Measurements from ENCODE around the gene WBP11.
"Not testable (repeated sequence)": the region's sequence is repeated elsewhere in the genome, so short reads cannot be mapped to it uniquely, and the experiment has no call there.

The WBP11 gene

DNA sequence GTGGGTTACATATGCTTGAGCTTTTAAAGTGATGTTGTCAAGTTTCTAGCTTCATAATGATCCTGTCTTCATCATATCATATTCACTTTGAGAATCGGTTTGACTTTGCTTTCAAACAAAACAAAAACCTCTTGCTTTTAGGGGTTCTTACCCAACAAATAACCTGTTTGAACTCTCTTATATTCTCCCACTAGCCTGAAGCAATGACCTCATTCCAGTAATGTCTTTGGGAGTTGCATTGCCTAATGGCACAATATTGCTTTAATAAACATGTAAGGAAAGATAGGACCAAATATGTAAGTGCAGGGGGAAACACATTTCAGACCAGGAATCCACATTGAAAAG lies 27.7 kb downstream of the WBP11 start:
- no peak for DNase-seq
- in situ Hi-C loops (cut with MboI; ENCODE audit: low pct_unique_long_range_greater_than_20kb, low sequenced_read_pairs): no loop called here

DNA sequence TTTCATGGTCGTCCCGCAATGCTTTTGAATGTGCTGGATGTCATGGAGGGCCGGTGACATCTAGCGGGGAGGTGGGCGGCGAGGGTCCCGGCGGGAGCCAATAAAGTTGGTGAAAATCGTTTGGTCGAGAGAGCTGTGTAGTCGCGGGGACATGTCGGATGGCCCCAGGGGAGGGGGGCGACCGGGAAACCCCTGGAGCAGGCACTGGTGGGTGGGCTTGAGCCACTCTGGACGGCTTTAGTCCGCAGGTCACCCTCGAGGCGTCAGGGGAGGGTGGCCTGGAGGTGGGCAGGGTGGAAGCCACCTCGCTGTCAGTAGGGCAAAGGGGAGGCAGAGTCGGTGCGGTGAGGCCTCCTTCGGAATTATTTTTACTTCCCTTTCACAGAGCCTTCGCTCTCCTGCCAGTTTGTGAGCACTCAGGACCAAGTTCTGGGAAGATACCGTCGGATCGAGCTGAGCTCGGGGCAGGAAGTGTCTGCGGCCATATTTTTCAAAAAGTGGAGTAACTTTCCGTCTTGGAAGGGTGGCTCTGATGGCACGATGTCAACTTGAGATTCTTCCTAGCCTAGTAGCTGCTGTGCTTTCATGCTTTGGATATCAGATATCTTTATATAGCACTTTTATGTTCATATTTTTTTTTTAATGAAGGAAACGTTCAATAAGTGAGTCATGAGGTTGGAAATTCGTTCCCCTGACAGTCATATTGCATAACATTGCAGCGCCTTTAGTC lies 28.2 kb downstream of the WBP11 start:
- peak; percentile 70 for DNase-seq
- in situ Hi-C loops (cut with MboI; ENCODE audit: low pct_unique_long_range_greater_than_20kb, low sequenced_read_pairs): no loop called here

DNA sequence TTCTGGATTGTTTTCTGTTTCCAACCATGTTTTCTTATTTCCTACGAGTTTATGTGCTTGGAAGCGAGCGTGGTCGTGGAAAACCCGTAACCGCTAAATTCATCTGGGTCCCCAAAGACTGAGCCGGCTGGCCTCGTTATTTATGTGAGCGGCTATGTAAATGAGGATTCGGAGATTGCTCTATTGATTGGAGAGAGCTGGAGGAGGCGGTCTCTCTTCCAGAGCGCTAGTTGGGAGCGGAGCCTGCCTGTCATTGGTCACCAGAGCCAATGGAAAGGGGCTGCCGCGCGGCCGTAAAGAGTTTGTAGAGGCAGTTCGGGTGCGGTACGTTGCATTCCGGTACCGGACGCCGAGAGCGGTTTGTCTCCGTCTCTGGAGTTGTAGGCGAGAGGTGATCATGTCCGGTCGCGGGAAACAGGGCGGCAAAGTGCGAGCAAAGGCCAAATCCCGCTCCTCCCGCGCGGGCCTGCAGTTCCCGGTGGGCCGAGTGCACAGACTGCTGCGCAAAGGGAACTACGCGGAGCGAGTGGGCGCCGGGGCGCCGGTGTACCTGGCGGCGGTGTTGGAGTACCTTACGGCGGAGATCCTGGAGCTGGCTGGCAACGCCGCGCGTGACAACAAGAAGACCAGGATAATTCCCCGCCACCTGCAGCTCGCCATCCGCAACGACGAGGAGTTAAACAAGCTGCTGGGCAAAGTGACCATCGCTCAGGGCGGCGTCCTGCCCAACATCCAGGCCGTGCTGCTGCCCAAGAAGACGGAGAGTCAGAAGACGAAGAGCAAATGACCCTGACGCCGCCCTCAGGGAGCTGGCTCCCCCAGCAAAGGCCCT lies 29.0 kb downstream of the WBP11 start:
- in situ Hi-C loops (cut with MboI; ENCODE audit: low pct_unique_long_range_greater_than_20kb, low sequenced_read_pairs): no loop called here
- peak; percentile 92 for DNase-seq

DNA sequence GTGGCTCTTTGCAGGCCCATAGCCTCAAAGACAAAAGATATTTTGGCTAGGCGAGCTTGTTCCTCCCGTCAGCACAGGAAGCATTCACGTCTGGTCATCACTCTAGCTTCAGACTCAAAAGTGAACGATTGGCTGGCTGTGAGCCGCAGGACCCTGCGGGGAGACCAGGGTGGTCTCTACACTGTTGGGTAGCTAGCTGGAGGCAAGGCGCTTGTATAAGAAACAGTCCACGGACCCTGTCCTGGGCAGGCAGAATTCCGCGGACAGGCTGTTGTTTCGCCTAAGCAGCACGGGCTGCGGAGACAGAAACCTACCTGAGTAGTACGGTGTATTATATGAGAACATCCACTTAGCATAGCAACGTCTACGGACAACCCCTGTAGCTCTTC lies 29.6 kb downstream of the WBP11 start:
- in situ Hi-C loops (cut with MboI; ENCODE audit: low pct_unique_long_range_greater_than_20kb, low sequenced_read_pairs): no loop called here
- no peak for DNase-seq

DNA sequence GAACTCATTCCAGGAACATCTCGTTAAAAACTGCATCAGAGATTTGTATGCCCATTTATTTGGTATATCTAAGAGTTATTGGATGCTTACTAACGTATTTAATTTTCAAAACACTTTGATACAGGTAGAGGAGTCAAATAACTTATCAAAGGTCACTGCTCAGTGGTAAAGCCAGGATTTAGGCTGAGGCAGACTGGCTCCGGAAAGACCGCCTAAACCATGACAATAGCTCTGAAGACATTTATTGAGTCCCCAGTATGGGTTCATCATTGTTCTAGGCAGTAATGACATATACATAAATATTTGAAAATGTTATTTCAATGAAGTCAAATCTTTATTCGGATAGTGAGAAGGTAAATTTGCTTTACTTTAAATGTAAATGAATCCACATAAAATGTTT lies 30.3 kb downstream of the WBP11 start:
- no peak for DNase-seq
- in situ Hi-C loops (cut with MboI; ENCODE audit: low pct_unique_long_range_greater_than_20kb, low sequenced_read_pairs): no loop called here

DNA sequence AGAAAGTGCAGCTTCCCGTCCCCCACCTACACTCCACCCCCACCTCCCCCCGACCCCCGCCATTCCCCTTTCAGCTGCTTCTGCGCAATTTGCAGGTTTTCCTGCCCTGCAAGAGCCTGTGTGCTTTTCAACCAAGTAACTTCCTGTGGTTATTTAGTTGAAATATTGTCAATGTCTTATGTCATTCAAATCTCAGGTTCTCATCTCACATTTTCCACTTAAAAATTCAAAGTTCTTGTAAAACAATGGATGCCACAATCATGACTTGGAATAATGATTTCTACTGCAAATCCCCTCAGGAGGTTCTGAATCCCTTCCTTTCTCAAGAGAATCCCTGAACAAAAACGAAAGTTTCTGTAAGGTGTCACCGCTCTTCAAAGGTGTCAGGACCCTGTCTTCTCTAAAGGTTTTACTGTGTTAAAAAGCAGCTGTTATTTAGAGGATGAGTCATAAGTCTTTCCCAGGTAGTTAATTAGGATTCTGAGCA lies 31.6 kb downstream of the WBP11 start:
- in situ Hi-C loops (cut with MboI; ENCODE audit: low pct_unique_long_range_greater_than_20kb, low sequenced_read_pairs): no loop called here
- peak; percentile 29 for DNase-seq

DNA sequence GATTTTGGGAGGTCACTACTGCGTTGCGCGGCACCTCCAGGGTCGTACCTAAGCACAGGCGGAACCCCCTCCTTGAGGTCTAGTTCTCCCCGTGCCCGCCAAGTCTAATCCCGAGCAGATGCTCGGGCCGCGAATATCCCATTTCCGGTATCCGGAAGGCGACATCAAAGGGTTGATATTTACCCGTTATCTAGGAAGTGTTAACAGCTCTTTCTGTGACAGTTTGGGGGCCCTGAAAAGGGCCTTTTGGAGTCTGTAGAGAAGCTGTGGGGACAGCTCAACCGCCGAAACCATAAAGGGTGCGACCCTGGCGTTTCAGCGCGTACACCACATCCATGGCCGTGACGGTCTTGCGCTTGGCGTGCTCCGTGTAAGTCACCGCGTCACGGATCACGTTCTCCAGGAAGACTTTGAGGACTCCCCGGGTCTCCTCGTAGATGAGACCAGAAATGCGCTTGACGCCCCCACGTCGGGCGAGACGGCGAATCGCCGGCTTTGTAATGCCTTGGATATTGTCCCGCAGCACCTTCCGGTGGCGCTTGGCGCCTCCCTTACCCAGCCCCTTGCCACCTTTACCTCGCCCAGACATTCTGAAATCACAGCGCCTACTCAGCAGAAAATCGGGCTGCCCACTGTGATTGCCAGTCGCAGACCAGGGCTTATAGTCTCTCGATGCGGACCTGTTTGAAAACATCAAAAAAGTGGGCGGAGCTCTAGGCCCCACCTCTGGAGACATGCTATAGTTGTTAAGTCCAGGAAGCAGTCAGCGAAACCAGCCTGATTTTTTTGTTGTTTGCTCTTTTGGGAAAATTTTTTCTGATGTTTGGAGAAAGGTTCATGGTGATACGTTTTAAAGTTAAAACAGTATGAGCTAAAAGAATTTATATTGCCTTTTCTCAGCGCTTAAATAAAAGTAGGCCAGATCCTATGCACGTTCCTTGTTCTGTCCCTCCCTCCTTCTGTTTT lies 32.5 kb downstream of the WBP11 start:
- in situ Hi-C loops (cut with MboI; ENCODE audit: low pct_unique_long_range_greater_than_20kb, low sequenced_read_pairs): no loop called here
- DNase-seq: peak; percentile 96

DNA sequence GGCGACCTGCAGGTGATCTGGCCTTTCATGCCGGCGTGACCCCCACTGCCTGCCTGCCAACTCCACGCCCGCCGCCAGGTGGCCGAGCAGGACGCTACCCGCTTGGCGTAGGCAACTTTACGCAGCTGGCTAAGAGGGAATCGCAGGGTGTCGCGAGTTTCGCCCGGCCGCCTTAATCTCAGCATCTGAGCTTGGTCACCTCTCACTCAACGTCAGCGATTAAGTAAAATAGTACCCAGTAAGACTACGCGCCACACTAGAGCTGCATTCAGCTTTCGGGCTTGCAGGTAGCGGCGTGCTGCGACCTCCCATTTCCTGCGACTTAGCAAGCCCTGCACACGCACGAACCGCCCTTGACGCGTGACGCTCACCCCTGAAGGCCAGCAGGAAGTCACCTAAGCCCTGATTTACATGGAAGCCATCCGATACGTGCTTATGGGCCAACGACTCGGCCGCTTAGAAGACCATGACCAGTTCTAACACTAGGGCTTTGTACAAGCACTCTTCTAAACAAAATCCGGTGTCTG lies 33.2 kb downstream of the WBP11 start:
- DNase-seq: peak; percentile 87
- in situ Hi-C loops (cut with MboI; ENCODE audit: low pct_unique_long_range_greater_than_20kb, low sequenced_read_pairs): no loop called here

DNA sequence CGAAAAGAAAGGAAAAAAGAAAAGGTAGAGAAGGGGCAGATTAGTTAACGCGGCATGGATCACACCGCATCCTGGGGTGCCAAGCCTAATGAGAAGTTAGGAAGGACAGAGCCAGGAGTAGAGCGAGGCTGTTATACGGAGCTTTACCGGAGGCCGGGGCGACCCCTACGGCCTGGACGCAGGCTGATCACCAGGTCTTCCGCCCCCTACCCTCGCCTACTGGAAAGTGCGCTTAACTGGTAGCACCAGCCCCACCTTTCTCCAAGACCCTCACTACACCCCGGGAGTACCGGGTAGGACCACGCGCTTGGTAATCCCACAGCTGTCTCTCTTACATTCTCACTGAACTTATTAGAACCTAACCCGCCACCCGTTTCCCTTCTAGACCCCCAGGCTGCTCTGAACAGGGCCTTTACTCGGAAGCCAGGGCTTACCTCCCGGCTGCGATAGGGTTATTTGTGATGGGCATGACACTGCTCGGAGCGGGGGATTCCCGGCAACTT lies 33.8 kb downstream of the WBP11 start:
- in situ Hi-C loops (cut with MboI; ENCODE audit: low pct_unique_long_range_greater_than_20kb, low sequenced_read_pairs): no loop called here
- no peak for DNase-seq

DNA sequence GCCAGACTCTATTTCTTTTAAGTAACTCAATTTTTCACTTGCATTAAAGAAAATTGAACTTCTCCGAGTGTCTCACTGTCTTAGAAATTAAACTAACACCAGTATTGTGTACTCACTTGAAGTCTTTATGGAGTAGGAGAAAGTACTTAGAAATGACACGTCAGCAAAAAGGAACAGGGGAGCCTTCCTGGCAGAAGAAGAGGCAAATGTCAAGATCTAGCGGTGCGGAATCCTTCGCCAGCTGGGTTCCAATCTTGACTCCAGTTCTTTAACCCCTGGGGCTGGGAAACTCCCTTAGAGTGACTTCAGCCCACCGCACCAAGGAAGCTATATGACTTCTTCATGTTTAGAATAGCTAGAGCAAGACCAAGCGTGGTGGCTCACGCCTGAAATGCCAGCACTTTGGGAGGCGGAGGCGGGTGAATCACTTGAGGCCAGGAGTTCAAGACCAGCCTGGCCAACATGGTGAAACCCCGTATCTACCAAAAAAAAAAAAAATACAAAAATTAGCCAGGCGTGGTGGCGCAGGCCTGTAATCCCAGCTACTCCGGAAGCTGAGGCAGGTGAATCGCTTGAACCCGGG lies 34.4 kb downstream of the WBP11 start:
- in situ Hi-C loops (cut with MboI; ENCODE audit: low pct_unique_long_range_greater_than_20kb, low sequenced_read_pairs): no loop called here
- DNase-seq: no peak

DNA sequence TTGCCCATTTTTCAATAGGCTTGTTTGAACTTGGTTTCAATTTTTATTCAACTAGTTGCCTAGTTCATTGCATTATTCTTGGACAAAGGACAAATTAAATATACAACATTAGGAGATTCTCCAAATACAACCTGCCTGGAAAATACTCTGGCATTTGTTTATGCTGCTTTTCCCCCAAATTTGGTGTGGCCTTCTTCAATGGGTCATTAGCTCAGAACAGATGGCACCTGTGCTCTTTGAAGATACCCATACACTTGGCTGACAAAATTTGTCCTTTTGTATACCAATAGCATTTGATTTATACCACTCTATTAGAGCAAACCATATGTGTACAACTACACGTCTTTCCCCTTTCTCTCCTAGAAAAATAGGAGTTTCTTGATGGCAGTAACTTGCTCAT lies 35.7 kb downstream of the WBP11 start:
- in situ Hi-C loops (cut with MboI; ENCODE audit: low pct_unique_long_range_greater_than_20kb, low sequenced_read_pairs): no loop called here
- DNase-seq: no peak

DNA sequence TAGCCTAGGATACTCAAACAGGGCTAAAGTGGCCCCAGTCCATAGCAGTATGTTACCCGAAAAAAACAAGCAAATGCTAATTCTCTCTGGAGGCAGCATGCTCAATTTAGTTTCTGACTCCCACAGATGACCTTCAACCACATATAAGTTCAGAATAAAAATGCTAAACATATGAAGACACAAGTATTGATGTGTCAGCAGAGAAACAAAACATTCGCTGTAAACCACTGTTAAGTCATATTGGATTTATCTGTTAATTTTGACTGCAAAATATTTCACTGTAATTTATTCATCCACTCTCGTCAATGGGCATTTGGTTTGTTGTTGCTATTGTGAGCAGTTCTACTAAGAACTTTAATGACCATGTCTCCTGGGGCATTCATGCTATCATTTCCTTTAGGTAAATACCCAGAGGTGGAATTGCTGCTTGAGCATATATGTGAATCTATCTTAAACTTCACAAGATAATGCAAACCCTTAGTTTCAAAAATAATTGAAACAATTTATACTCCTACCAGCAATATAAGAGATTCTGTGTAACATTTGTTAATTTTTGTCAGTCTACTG lies 36.5 kb downstream of the WBP11 start:
- no peak for DNase-seq
- in situ Hi-C loops (cut with MboI; ENCODE audit: low pct_unique_long_range_greater_than_20kb, low sequenced_read_pairs): no loop called here

DNA sequence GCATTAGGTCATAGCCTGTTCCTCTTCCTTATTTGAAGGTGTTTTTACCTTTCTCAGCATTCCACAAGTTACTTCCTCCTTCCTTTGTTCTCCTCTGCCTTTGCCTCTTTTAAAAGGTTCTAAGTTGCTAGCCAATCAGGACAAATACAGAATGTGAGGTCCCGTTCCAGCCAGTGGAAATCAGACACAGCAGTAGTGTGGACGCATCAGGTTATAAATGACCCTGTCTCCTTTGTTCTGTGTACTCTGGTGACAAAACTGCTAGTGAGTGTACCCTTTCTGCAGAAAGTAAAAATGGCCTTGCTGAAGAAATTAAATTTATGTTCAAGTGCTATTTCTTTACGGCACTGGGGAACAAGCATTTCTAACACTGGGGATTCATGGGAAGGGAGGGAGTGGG lies 37.3 kb downstream of the WBP11 start:
- DNase-seq; in situ Hi-C loops (cut with MboI; ENCODE audit: low pct_unique_long_range_greater_than_20kb, low sequenced_read_pairs): not testable (repeated sequence)

DNA sequence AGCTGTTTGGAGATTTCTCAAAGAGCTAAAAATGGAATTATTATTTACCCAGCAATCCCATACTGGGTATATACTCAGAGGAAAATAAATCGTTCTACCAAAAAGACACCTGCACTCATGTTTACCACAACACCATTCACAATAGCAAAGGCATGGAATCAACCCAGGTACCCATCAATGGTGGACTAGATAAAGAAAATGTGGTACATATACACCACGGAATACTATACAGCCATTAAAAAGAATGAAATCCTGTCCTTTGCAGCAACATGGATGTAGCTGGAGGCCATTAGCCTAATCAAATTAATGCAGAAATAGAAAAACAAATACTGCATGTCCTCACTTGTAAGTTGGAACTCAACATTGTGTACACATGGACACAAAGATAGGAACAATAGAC lies 37.9 kb downstream of the WBP11 start:
- DNase-seq: no peak
- in situ Hi-C loops (cut with MboI; ENCODE audit: low pct_unique_long_range_greater_than_20kb, low sequenced_read_pairs): no loop called here

DNA sequence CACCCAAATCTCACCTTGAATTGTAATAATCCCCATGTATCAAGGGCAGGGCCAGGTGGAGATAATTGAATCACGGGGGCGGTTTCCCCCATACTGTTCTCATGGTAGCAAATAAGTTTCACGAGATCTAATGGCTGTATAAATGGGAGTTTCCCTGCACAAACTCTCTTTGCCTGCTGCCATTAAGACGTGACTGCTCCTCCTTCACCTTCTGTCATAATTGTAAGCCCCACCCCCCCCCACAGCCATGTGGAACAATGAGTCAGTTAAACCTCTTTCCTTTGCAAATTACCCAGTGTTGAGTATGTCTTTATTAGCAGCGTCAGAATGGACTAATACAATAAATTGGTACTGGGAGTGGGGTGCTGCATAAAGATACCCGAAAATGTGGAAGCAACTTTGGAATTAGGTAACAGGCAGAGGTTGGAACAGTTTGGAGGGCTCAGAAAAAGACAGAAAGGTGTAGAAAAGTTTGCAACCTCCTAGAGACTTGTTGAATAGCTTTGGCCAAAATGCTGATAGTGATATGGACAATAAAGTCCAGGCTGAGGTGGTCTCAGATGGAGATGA lies 43.5 kb downstream of the WBP11 start:
- DNase-seq; in situ Hi-C loops (cut with MboI; ENCODE audit: low pct_unique_long_range_greater_than_20kb, low sequenced_read_pairs): not testable (repeated sequence)

DNA sequence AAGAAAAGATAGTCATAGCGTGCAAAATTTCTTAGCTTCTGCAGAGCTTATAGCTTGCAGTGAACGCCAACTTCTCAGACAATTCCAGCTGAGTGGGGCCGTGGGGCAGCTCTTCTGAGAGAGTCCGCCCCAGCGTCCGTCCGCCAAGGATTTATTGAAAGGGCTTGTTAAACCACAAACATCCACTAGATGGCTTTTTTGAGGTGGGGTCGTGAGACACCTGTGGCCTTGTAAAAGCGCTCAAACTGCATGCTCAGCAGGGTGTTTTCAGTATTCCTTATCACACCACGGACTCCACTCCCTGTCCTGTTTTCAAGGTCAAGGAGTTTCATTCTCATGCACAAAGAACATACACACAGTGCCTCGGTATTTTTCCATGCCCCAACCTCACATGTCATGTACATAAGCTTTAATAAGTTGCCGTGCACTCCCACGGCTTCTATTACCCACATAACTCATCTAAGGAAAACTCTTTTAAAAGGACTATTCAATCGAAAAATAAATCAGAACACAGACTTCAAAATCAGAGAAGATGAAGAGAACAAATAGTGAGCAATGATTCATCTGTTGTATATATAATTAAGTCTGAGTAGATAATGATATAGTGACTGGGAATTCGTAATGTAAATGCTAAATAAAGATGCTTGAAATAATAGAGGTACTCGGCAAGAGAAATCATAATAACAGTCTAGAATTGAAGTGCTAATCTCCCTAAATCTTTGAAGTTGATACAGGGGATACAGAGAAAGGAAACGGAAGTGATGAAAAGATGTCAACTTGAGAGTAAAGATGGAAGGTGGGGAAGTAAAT lies 46.7 kb downstream of the WBP11 start:
- peak; percentile 35 for DNase-seq
- in situ Hi-C loops (cut with MboI; ENCODE audit: low pct_unique_long_range_greater_than_20kb, low sequenced_read_pairs): no loop called here

DNA sequence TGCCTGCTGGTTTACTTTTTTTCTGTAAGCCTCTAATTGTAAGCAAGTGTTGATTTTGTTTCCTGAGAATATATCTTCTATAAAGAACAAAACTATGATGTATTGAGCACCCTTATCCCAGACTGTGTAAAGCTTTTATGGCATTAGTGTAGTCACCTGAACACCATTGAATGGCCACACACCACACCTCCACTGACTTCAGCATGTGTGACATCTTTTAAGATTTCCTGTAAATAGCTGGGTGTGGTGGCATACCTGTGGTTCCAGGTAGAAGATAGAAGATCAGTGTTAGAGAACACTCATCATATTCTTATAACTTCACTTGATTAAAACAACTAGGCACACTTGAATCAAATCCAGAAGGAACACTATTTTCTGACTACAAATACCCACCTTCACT lies 51.3 kb downstream of the WBP11 start:
- in situ Hi-C loops (cut with MboI; ENCODE audit: low pct_unique_long_range_greater_than_20kb, low sequenced_read_pairs): no loop called here
- no peak for DNase-seq

Measured in KBM-7 (cell line).